ENCODE measurements around the gene CELA3A.
"Not testable (repeated sequence)": the region's sequence is repeated elsewhere in the genome, so short reads cannot be mapped to it uniquely, and the experiment has no call there.

CELA3A gene

GRCh38 chr1:21966247-21967000 lies 35.0 kb upstream of the CELA3A start:
- Histone ChIP-seq H3K4me3 (ENCODE audit: insufficient read depth, low read depth, low read length) (no peak overlapping the region), H3K36me3 (ENCODE audit: control insufficient read depth, insufficient read depth, low read length) (no peaks in the 10 kb centered on the region), H3K9me3 (ENCODE audit: control insufficient read depth, low read length) (no peaks in the 10 kb centered on the region), H3K4me1 (ENCODE audit: control insufficient read depth, insufficient read depth, low read length) (no peaks in the 10 kb centered on the region), H3K27ac (ENCODE audit: insufficient read depth, low read depth, low read length, poor library complexity, severe bottlenecking) (no peak overlapping the region), H3K27me3 (ENCODE audit: control insufficient read depth, insufficient read depth, low read length, poor library complexity, severe bottlenecking) (no peaks in the 10 kb centered on the region)
- 91 to 92% methylated on average over 15 of the region's 15 CpGs for WGBS, 2 experiments

- not testable (repeated sequence) for H3K4me3 ChIP-seq (ENCODE audit: insufficient read depth, low read depth, low read length); H3K36me3 ChIP-seq (ENCODE audit: control insufficient read depth, insufficient read depth, low read length)
These were observed 34.2 kb upstream of the CELA3A start for GRCh38 chr1:21967216-21967615.

GRCh38 chr1:21969066-21969465 lies 32.4 kb upstream of the CELA3A start:
- not testable (repeated sequence) for H3K27ac ChIP-seq (ENCODE audit: insufficient read depth, low read depth, low read length, poor library complexity, severe bottlenecking); H3K27me3 ChIP-seq (ENCODE audit: control insufficient read depth, insufficient read depth, low read length, poor library complexity, severe bottlenecking)
- whole genome bisulfite sequencing, 2 experiments = 81 to 85% methylated on average over 5 of the region's 5 CpGs

More at GRCh38 chr1:21967216-21967615, 34.2 kb upstream of the CELA3A start:
- H3K27ac ChIP-seq (ENCODE audit: insufficient read depth, low read depth, low read length, poor library complexity, severe bottlenecking); H3K27me3 ChIP-seq (ENCODE audit: control insufficient read depth, insufficient read depth, low read length, poor library complexity, severe bottlenecking); H3K4me1 ChIP-seq (ENCODE audit: control insufficient read depth, insufficient read depth, low read length); H3K9me3 ChIP-seq (ENCODE audit: control insufficient read depth, low read length): not testable (repeated sequence)
- WGBS, 2 experiments = 90 to 91% methylated on average over 6 of the region's 6 CpGs

GRCh38 chr1:21970523-21970922 lies 30.9 kb upstream of the CELA3A start:
- not testable (repeated sequence) for H3K9me3 ChIP-seq (ENCODE audit: control insufficient read depth, low read length); H3K27me3 ChIP-seq (ENCODE audit: control insufficient read depth, insufficient read depth, low read length, poor library complexity, severe bottlenecking); H3K27ac ChIP-seq (ENCODE audit: insufficient read depth, low read depth, low read length, poor library complexity, severe bottlenecking); H3K4me1 ChIP-seq (ENCODE audit: control insufficient read depth, insufficient read depth, low read length); H3K4me3 ChIP-seq (ENCODE audit: insufficient read depth, low read depth, low read length); H3K36me3 ChIP-seq (ENCODE audit: control insufficient read depth, insufficient read depth, low read length)
- WGBS, 2 experiments = 68 to 81% methylated on average over 4 of the region's 4 CpGs

More at GRCh38 chr1:21969066-21969465, 32.4 kb upstream of the CELA3A start:
- not testable (repeated sequence) for H3K4me1 ChIP-seq (ENCODE audit: control insufficient read depth, insufficient read depth, low read length); H3K9me3 ChIP-seq (ENCODE audit: control insufficient read depth, low read length); H3K4me3 ChIP-seq (ENCODE audit: insufficient read depth, low read depth, low read length); H3K36me3 ChIP-seq (ENCODE audit: control insufficient read depth, insufficient read depth, low read length)

GRCh38 chr1:21972973-21973441 lies 28.4 kb upstream of the CELA3A start:
- not testable (repeated sequence) for H3K27me3 ChIP-seq (ENCODE audit: control insufficient read depth, insufficient read depth, low read length, poor library complexity, severe bottlenecking); H3K27ac ChIP-seq (ENCODE audit: insufficient read depth, low read depth, low read length, poor library complexity, severe bottlenecking); H3K36me3 ChIP-seq (ENCODE audit: control insufficient read depth, insufficient read depth, low read length); H3K4me3 ChIP-seq (ENCODE audit: insufficient read depth, low read depth, low read length); H3K9me3 ChIP-seq (ENCODE audit: control insufficient read depth, low read length); H3K4me1 ChIP-seq (ENCODE audit: control insufficient read depth, insufficient read depth, low read length)
- WGBS, 2 experiments = 94 to 99% methylated on average over 1 to 2 of the region's 2 CpGs

DNA sequence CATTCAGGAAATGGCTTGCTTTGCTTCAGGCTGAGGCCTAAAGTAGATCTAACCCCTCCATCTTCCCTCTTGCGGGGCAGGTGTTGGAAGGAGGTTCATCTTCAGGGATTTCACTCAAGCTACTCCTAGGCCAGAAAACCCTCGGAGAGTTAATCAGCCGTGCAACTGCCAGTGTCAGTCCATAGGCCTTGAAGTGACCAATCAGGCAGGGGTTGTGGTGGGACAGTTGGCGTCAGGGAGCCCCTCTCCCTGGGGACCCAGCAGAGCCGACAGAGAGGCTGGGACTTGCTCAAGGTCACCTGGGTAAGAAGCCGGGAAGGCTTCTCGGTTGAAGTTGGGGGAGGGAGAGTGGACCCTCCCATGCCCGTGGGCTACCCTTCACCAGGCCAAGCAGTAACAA lies 27.5 kb upstream of the CELA3A start:
- not testable (repeated sequence) for H3K27ac ChIP-seq (ENCODE audit: insufficient read depth, low read depth, low read length, poor library complexity, severe bottlenecking); H3K9me3 ChIP-seq (ENCODE audit: control insufficient read depth, low read length); H3K4me3 ChIP-seq (ENCODE audit: insufficient read depth, low read depth, low read length); H3K36me3 ChIP-seq (ENCODE audit: control insufficient read depth, insufficient read depth, low read length); H3K27me3 ChIP-seq (ENCODE audit: control insufficient read depth, insufficient read depth, low read length, poor library complexity, severe bottlenecking); H3K4me1 ChIP-seq (ENCODE audit: control insufficient read depth, insufficient read depth, low read length)
- 81 to 83% methylated on average over 3 to 6 of the region's 8 CpGs for WGBS, 2 experiments

GRCh38 chr1:21974699-21975098 lies 26.8 kb upstream of the CELA3A start:
- 66 to 77% methylated on average over 4 to 5 of the region's 6 CpGs for WGBS, 2 experiments
- H3K36me3 ChIP-seq (ENCODE audit: control insufficient read depth, insufficient read depth, low read length) = not testable (repeated sequence)

GRCh38 chr1:21975296-21975695 lies 26.2 kb upstream of the CELA3A start:
- H3K4me1 ChIP-seq (ENCODE audit: control insufficient read depth, insufficient read depth, low read length); H3K27me3 ChIP-seq (ENCODE audit: control insufficient read depth, insufficient read depth, low read length, poor library complexity, severe bottlenecking): not testable (repeated sequence)
- 88 to 97% methylated on average over 5 to 8 of the region's 9 CpGs for whole genome bisulfite sequencing, 2 experiments

More at GRCh38 chr1:21974699-21975098, 26.8 kb upstream of the CELA3A start:
- not testable (repeated sequence) for H3K4me3 ChIP-seq (ENCODE audit: insufficient read depth, low read depth, low read length); H3K4me1 ChIP-seq (ENCODE audit: control insufficient read depth, insufficient read depth, low read length); H3K27ac ChIP-seq (ENCODE audit: insufficient read depth, low read depth, low read length, poor library complexity, severe bottlenecking); H3K9me3 ChIP-seq (ENCODE audit: control insufficient read depth, low read length); H3K27me3 ChIP-seq (ENCODE audit: control insufficient read depth, insufficient read depth, low read length, poor library complexity, severe bottlenecking)

DNA sequence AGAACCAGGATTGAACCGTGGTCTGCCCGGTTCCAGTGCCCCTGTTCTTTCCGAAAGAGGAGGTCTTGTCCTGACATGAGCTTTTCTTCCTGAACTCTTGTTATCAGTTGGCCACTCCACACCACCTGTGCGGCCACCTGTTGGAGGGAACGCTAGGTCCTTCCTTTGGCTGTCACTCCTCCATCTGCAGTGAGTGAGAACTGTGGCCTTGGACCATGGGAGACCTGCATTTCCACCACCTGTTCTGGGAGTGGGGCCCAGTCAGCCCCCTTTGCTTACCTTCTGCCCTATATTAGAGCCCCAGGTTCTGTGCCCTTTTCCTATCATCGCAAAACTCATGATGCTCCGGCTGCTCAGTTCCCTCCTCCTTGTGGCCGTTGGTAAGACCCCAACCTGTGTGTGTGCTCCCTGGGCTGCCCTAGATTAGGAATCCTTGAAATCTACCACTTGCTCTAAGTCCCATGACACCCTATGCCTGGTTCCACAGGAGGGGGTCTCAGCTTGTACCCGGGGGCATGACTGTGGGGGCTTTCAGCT lies 24.7 kb upstream of the CELA3A start, which contains the start of gene CELA3B:
CELA3B (plus strand) TSS at position 320 of the 537 bp plus-strand sequence; CDS start at position 338, 18 bp downstream.
- WGBS, 2 experiments = 90 to 91% methylated on average over 9 of the region's 9 CpGs
- H3K4me1 ChIP-seq (ENCODE audit: control insufficient read depth, insufficient read depth, low read length); H3K4me3 ChIP-seq (ENCODE audit: insufficient read depth, low read depth, low read length); H3K9me3 ChIP-seq (ENCODE audit: control insufficient read depth, low read length); H3K27me3 ChIP-seq (ENCODE audit: control insufficient read depth, insufficient read depth, low read length, poor library complexity, severe bottlenecking); H3K27ac ChIP-seq (ENCODE audit: insufficient read depth, low read depth, low read length, poor library complexity, severe bottlenecking); H3K36me3 ChIP-seq (ENCODE audit: control insufficient read depth, insufficient read depth, low read length): not testable (repeated sequence)

More at GRCh38 chr1:21975296-21975695, 26.2 kb upstream of the CELA3A start:
- not testable (repeated sequence) for H3K36me3 ChIP-seq (ENCODE audit: control insufficient read depth, insufficient read depth, low read length); H3K9me3 ChIP-seq (ENCODE audit: control insufficient read depth, low read length); H3K27ac ChIP-seq (ENCODE audit: insufficient read depth, low read depth, low read length, poor library complexity, severe bottlenecking); H3K4me3 ChIP-seq (ENCODE audit: insufficient read depth, low read depth, low read length)

DNA sequence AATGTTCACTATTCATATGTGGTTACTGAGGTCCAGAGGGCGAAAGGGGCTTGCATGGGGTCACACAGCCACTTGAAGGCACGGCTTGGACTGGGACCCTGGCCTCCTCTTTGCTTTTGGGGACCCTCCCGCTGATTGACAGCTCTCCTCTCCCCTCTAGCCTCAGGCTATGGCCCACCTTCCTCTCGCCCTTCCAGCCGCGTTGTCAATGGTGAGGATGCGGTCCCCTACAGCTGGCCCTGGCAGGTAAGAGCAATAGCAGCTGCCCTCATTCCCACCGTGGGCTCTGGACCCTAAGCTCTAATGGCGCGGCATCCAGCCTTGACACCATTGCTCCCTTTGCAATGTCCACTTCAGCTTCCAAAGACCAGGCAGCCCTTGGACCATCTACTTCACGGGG lies 23.2 kb upstream of the CELA3A start:
- 90 to 91% methylated on average over 11 of the region's 11 CpGs for WGBS, 2 experiments
- H3K27me3 ChIP-seq (ENCODE audit: control insufficient read depth, insufficient read depth, low read length, poor library complexity, severe bottlenecking); H3K27ac ChIP-seq (ENCODE audit: insufficient read depth, low read depth, low read length, poor library complexity, severe bottlenecking); H3K9me3 ChIP-seq (ENCODE audit: control insufficient read depth, low read length); H3K4me3 ChIP-seq (ENCODE audit: insufficient read depth, low read depth, low read length); H3K36me3 ChIP-seq (ENCODE audit: control insufficient read depth, insufficient read depth, low read length); H3K4me1 ChIP-seq (ENCODE audit: control insufficient read depth, insufficient read depth, low read length): not testable (repeated sequence)

All from ectodermal cell (in vitro differentiated cells).